GM18507 (cell line): ENCODE results near the gene CLEC5A.
"Not testable (repeated sequence)": the region's sequence is repeated elsewhere in the genome, so short reads cannot be mapped to it uniquely, and the experiment has no call there.

Experiments
- DNase-seq: peaks from one replicate; pipeline ENCODE4 v3.0.0; 2011; ENCODE audit warnings: low read depth; ENCODE audit not compliant: insufficient read length; ENCODE audit errors: extremely low spot score
- FAIRE-seq: peaks from 2 replicates; lab custom pipeline; 2011; peaks lifted over from hg19 to GRCh38; lab: Jason Lieb, UNC

The CLEC5A gene

GRCh38 chr7:141946796-141947195 lies at the start of gene CLEC5A:
Gene CLEC5A, minus strand, starts transcription at chr7:141946974. Its CDS starts 682 bp downstream, at chr7:141946292.
- no peak for DNase-seq
- FAIRE-seq = no peak

- FAIRE-seq (no peak), DNase-seq (no peak)
Measured at GRCh38 chr7:141993354-141993753, 46.6 kb upstream of the CLEC5A start.

GRCh38 chr7:141992688-141993087 lies 45.9 kb upstream of the CLEC5A start:
- FAIRE-seq (no peak), DNase-seq (no peak)

- FAIRE-seq = no peak
- no peak for DNase-seq
Measured at GRCh38 chr7:141992156-141992555, 45.4 kb upstream of the CLEC5A start.

DNA sequence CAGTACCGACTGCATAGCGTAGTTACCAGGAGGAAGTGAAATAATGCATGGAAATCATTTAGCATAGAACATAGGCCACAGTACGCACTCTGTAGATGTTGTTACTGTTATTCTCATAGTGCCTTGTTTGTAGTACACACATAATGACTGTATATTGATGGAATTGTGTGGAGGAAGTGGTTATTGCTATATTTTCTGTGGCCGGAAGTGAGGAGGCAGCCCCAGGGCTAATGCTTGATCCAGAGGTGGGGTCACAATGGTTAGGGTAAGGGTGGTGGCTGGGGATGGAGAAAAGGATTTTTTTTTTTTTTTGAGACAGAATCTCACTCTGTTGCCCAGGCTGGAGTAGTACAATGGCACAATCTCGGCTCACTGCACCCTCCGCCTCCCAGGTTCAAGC lies 44.4 kb upstream of the CLEC5A start:
- no peak for DNase-seq
- FAIRE-seq = no peak

- DNase-seq = no peak
- no peak for FAIRE-seq
Measured at GRCh38 chr7:141990011-141990725, 43.4 kb upstream of the CLEC5A start.

- DNase-seq, FAIRE-seq: not testable (repeated sequence)
Measured at GRCh38 chr7:141987803-141988202, 41.0 kb upstream of the CLEC5A start.

DNA sequence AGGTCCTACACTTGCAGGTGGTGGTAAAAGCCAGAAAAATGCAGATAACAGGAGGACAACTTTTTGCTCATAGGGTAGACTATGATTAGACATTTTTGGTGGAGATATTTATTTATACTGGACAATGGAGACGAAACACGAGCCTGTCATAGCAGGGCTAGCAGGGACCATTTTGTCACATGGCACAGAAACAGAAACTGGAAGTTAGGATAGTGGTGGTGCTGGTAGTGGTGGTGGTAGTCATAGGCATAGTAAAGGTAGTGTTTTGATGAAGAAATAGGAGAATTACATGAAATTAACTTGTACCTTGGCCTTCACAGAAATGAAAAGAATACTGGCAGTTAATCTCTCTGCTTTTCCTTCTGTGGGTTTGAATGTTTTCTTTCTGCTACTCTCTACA lies 40.1 kb upstream of the CLEC5A start:
- no peak for DNase-seq
- FAIRE-seq = no peak

DNA sequence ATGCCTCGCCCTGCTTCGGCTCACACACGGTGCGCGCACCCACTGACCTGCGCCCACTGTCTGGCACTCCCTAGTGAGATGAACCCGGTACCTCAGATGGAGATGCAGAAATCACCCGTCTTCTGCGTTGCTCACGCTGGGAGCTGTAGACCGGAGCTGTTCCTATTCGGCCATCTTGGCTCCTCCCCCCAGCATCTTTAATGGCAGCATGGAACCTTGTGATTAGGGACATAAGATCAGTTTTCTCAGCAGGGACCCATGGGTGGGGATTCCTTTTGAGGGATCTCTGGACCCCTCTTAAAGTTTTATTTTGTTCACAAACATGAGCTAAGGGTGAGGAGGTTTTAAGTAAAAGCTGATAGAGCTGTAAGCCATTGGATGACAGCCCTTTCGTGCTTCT lies 39.2 kb upstream of the CLEC5A start:
- not testable (repeated sequence) for FAIRE-seq, DNase-seq

GRCh38 chr7:141979568-141979967 lies 32.8 kb upstream of the CLEC5A start:
- DNase-seq (no peak), FAIRE-seq (no peak)

GRCh38 chr7:141978351-141978750 lies 31.6 kb upstream of the CLEC5A start:
- DNase-seq (no peak), FAIRE-seq (no peak)

GRCh38 chr7:141976524-141977245 lies 29.9 kb upstream of the CLEC5A start:
- FAIRE-seq = no peak

DNA sequence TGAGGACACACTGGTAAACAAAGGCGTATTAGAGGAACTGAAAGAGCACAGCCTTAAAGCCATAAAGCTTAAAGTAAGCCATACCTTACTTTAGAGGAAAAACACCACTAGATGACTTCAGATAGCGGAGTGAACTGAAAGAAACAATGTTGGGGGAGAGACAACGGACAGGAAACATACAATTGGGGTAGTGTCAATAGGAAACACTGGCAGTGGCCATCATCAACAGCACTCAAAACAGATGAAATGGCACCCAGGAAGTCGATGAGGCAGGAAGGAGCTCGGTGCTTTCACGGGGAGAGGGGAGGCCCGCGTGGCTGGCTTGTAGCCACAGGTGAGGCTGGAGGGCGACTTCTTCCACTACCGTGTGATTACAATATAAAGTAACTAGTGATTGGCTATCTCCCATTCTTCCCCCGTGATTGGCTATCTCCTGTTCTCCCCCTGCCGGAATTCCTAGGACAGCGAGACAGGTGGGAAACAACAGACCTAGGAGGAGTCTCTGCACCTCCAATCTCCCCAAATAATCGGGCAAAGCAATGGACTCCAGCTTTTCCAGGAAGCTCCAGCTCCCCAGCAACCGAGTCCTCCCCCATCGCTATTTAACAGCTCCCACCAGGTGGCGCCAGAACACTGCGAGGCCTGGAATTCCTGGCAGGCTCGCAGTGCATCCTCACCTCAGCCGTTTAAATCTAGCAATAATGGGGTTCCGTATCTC lies 29.2 kb upstream of the CLEC5A start:
- FAIRE-seq = peak; percentile 64

More at GRCh38 chr7:141976524-141977245, 29.9 kb upstream of the CLEC5A start:
- no peak for DNase-seq

DNA sequence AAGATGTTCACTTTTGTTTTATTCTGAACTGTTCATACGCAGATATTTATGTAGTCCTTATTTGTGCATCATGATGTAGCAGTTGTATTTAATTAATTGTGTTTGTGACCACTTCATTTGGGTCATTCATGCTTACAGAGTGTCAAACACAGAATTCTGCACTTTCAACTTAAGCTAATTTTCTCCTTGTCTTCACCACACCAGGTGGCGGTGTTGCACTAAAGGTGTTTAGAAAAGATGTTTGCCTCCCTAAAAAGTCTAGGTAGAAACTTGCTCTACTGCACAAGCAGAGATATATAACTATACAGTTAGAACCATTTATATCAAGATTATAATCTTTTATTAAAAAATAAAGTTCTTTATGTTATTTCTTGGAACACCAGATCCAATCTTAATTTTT lies 28.1 kb upstream of the CLEC5A start:
- FAIRE-seq (no peak), DNase-seq (no peak)

More for the DNA sequence above, 29.2 kb upstream of the CLEC5A start:
- DNase-seq = peak; percentile 28

DNA sequence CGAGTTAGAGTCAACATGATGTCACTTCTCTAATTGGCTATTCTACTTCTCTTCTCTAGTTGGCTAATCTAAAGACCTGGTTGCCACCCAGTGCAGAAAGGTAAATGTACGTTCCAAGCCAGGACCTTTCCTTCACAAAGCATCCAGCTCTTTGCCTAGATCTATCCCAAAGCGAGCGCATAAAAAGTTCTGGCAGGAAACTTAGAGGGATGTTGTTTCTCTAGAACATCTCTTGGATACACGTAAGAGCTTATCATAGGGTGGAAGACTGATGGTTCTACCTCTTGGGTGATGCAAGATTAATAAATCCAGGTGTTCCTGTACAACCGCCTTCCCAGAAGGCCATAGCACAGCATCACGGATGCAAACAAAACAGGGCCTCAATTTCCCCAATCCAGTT lies 26.9 kb upstream of the CLEC5A start, which contains the start of gene TAS2R38:
Gene TAS2R38 (minus strand): TSS at position 101 of the 400 bp plus-strand sequence. CDS start 84 bp downstream, at position 17.
- DNase-seq (no peak), FAIRE-seq (no peak)

- FAIRE-seq (peak; percentile 18), DNase-seq (no peak)
Measured at GRCh38 chr7:141960687-141961422, 14.1 kb upstream of the CLEC5A start.

DNA sequence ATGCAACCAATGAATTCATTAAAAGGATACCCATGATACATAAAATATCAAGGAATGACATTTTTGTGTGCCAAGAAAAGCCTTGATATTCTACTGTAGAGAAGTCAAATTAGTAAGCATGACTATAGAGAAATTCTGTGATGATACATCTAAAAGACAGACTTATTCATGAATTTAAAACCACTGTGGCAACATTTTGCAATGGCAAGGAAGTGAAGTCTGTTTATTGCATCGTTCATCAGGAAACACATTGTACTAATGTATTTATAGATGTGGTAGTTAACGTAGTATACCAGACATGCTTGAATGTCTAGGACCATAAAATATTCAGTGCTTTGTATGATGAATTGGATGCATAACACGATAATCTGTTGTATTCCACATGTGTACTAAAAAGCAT lies 9.3 kb upstream of the CLEC5A start:
- DNase-seq (no peak), FAIRE-seq (no peak)

DNA sequence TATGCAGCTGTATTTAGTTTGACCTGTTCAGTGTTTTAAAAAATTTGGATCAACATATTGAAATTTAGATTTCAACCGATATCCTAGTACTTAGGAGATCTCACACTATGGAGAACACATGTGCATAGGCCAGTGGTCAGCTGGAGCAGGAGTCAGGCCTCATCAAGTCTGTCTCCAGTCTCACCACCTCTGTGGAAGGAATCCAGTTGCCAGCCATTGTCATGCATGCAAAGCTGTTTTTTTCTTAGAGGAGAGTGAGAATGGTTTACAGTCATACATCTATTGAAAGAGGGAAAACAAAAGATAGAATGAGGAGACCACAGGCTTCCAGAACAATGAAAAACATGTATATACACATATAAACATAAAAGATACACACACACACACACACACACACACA lies 7.6 kb upstream of the CLEC5A start:
- DNase-seq (no peak), FAIRE-seq (no peak)

DNA sequence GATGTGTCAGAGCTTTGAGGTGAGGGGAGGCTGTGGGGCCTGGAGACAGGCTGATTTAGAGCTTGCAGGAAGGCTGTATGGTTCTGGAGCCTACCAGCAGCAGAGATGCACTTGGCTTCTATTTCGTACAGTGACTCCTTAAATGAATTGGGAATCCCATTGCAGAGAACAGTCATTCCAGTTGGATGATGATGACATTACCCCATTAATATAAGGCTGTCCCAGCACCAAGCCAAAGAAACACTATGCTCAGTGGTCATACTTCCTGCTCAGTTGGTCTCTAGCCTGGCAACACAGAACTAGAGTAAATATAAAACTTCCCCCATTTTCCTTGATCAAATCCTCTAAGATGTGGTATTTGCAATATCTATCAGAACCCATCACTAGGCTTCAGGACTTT lies 5.7 kb upstream of the CLEC5A start:
- no peak for FAIRE-seq
- no peak for DNase-seq

GRCh38 chr7:141950806-141951205 lies 4.0 kb upstream of the CLEC5A start:
- no peak for FAIRE-seq
- no peak for DNase-seq
